Thoracic aorta (tissue), 2 donors: ENCODE results near the gene PGC. TPM values are rescaled to one million over a fixed set of nuclear protein-coding genes. Genes with fewer than 3 reads are reported as not detected.

Experiments used
- ATAC-seq: fragments of 150-250 bp; one replicate; pipeline ENCODE4 v1.8.0; 2017; ENCODE audit warnings: low read depth; ENCODE audit not compliant: insufficient number of reproducible peaks, low FRiP score
- DNase-seq: peaks from one replicate; pipeline ENCODE4 v3.0.0-alpha.2; 2020; ENCODE audit warnings: low spot score
- H3K27ac ChIP-seq, 2 donors: fragments of 200-600 bp; sonication (generic); 1 replicate in 1 of 2; 2 replicates in 1 of 2; pipeline ENCODE4 v1.5.1; 2016; ENCODE audit warnings: mild to moderate bottlenecking in 2 of 2, moderate library complexity in 2 of 2
- H3K27me3 ChIP-seq: fragments of 200-600 bp; sonication (generic); replicated peaks from 2 replicates; pipeline ENCODE4 v1.6.0; 2016; ENCODE audit warnings: mild to moderate bottlenecking; ENCODE audit not compliant: insufficient read depth
- H3K36me3 ChIP-seq: fragments of 200-600 bp; sonication (generic); one replicate; pipeline ENCODE4 v1.5.1; 2016
- H3K4me1 ChIP-seq, 2 donors: fragments of 200-600 bp; sonication (generic); 1 replicate in 1 of 2; 2 replicates in 1 of 2; pipeline versions ENCODE4 v1.5.1 to v1.6.0; 2016; ENCODE audit warnings: low read depth in 2 of 2, mild to moderate bottlenecking in 1 of 2; ENCODE audit not compliant: control insufficient read depth in 1 of 2
- H3K4me3 ChIP-seq: fragments of 200-600 bp; sonication (generic); 2 replicates; pipeline ENCODE4 v1.5.1; 2016; ENCODE audit warnings: mild to moderate bottlenecking
- H3K9me3 ChIP-seq: fragments of 200-600 bp; sonication (generic); 2 replicates; pipeline ENCODE4 v1.5.1; 2016
- CTCF ChIP-seq: fragments of 200-600 bp; sonication (generic); IDR thresholded peaks from one replicate; pipeline ENCODE4 v1.5.1; 2019; ENCODE audit warnings: antibody characterized with exemption
- total RNA-seq, 2 donors: library from RNA; depleted of rRNA; stranded (reverse); fragments of >200 nt; gene quantifications; one replicate each; pipeline versions ENCODE4 v1.1.0 to v1.2.3, GENCODE V29; 2016

The PGC gene
- 10 to 100 TPM in 1 of 2 donors, not detected in 1; 53.1 TPM for total RNA-seq

GRCh38 chr6:41747256-41748101, at the start of gene PGC:
PGC (minus strand) TSS chr6:41747397; CDS start chr6:41747334, 63 bp downstream.
- H3K27me3 ChIP-seq = no peaks in the 10 kb centered on the region
- no peak for DNase-seq
- H3K4me3 ChIP-seq = no peak within 1 kb of the TSS
- TF ChIP-seq CTCF = no peak
- no peak within 1 kb of the TSS for H3K27ac ChIP-seq
- H3K4me1 ChIP-seq = no peaks in the 10 kb centered on the region
- ATAC-seq = no peak
- no peaks in the 10 kb centered on the region for H3K9me3 ChIP-seq
- H3K36me3 ChIP-seq = no peaks in the 10 kb centered on the region

GRCh38 chr6:41796474-41796873, 49.3 kb upstream of the PGC start:
- H3K4me3 ChIP-seq = no peak overlapping the region
- no peaks in the 10 kb centered on the region for H3K9me3 ChIP-seq
- no peak overlapping the region for H3K27ac ChIP-seq
- no peak for TF ChIP-seq CTCF
- ATAC-seq (no peak), DNase-seq (no peak)
- no peaks in the 10 kb centered on the region for H3K4me1 ChIP-seq
- H3K36me3 ChIP-seq = peaks cover 9% of the 10 kb centered on the region
- H3K27me3 ChIP-seq = no peaks in the 10 kb centered on the region

GRCh38 chr6:41791984-41792383, 44.8 kb upstream of the PGC start:
- no peak for ATAC-seq

GRCh38 chr6:41791305-41791704, 44.1 kb upstream of the PGC start:
- Histone ChIP-seq H3K9me3 (no peaks in the 10 kb centered on the region), H3K36me3 (peaks cover 13% of the 10 kb centered on the region), H3K4me3 (no peak overlapping the region), H3K27ac (no peak overlapping the region), H3K4me1 (peaks cover 5 to 14% of the 10 kb centered on the region in 2 donors), H3K27me3 (no peaks in the 10 kb centered on the region)
- TF ChIP-seq CTCF = no peak
- no peak for ATAC-seq
- no peak for DNase-seq

More at GRCh38 chr6:41791984-41792383, 44.8 kb upstream of the PGC start:
- Histone ChIP-seq H3K27ac (no peak overlapping the region), H3K4me1 (peaks cover 5 to 14% of the 10 kb centered on the region in 2 donors), H3K36me3 (peaks cover 16% of the 10 kb centered on the region), H3K27me3 (no peaks in the 10 kb centered on the region), H3K9me3 (no peaks in the 10 kb centered on the region), H3K4me3 (no peak overlapping the region)
- no peak for DNase-seq
- TF ChIP-seq CTCF = no peak

GRCh38 chr6:41790045-41790444, 42.8 kb upstream of the PGC start:
- Histone ChIP-seq H3K27ac (no peak overlapping the region), H3K4me1 (peaks cover 12 to 26% of the 10 kb centered on the region in 2 donors), H3K36me3 (peaks cover 13% of the 10 kb centered on the region), H3K4me3 (no peak overlapping the region), H3K9me3 (no peaks in the 10 kb centered on the region), H3K27me3 (no peaks in the 10 kb centered on the region)
- DNase-seq (no peak), ATAC-seq (no peak)
- no peak for TF ChIP-seq CTCF
